Keratinocyte (primary cell): ENCODE data around the gene SCN2B. TPM values are rescaled to one million over a fixed set of nuclear protein-coding genes. Genes with fewer than 3 reads are reported as not detected.

ENCODE experiments used
- DNase-seq: peaks from one replicate; pipeline ENCODE4 v3.0.0-alpha.2; 2011; ENCODE audit warnings: low read depth, missing footprints, low spot score
- FAIRE-seq: peaks from 2 replicates; lab custom pipeline; 2011; peaks lifted over from hg19 to GRCh38; lab: Jason Lieb, UNC
- H2AFZ ChIP-seq: 2 replicates; pipeline ENCODE4 v1.6.0; 2012; ENCODE audit warnings: low read length, control low read depth, inconsistent platforms; ENCODE audit not compliant: control insufficient read depth
- H3K27ac ChIP-seq: 2 replicates; pipeline ENCODE4 v1.5.1; 2011; ENCODE audit warnings: low read length; ENCODE audit not compliant: control insufficient read depth, insufficient read depth
- H3K27me3 ChIP-seq: 3 replicates; pipeline ENCODE4 v1.6.0; 2011; ENCODE audit warnings: low read length; ENCODE audit not compliant: control insufficient read depth, insufficient read depth; ENCODE audit errors: extremely low read depth
- H3K36me3 ChIP-seq, 2 experiments: 2 replicates in 1 of 2; 3 replicates in 1 of 2; pipeline ENCODE4 v1.5.1; 2011; ENCODE audit warnings: low read length in 2 of 2, mild to moderate bottlenecking in 1 of 2; ENCODE audit not compliant: control insufficient read depth in 2 of 2, insufficient read depth in 2 of 2; ENCODE audit errors: extremely low read depth in 1 of 2
- H3K4me1 ChIP-seq: 3 replicates; pipeline ENCODE4 v1.5.1; 2011; ENCODE audit warnings: low read length; ENCODE audit not compliant: control insufficient read depth, insufficient read depth; ENCODE audit errors: extremely low read depth
- H3K4me2 ChIP-seq: 3 replicates; pipeline ENCODE4 v1.6.0; 2011; ENCODE audit warnings: low read depth, low read length; ENCODE audit not compliant: control insufficient read depth, insufficient read depth; ENCODE audit errors: extremely low read depth
- H3K4me3 ChIP-seq, 3 experiments: fragments of 200-600 bp in 1 of 3; sonication (generic) in 1 of 3; 2 replicates in 2 of 3; 3 replicates in 1 of 3; pipeline ENCODE4 v1.5.1; 2011 to 2016; ENCODE audit warnings: low read length in 3 of 3, mild to moderate bottlenecking in 3 of 3, control low read depth in 2 of 3, inconsistent platforms in 1 of 3, low read depth in 1 of 3, mixed read lengths in 1 of 3, mixed run types in 1 of 3, moderate library complexity in 1 of 3; ENCODE audit not compliant: control insufficient read depth in 2 of 3, insufficient read depth in 2 of 3; ENCODE audit errors: extremely low read depth in 1 of 3
- H3K79me2 ChIP-seq: 2 replicates; pipeline ENCODE4 v1.6.0; 2012; ENCODE audit warnings: low read length; ENCODE audit not compliant: control insufficient read depth, insufficient read depth
- H3K9ac ChIP-seq: 3 replicates; pipeline ENCODE4 v1.6.0; 2011; ENCODE audit warnings: low read length; ENCODE audit not compliant: control insufficient read depth, insufficient read depth; ENCODE audit errors: extremely low read depth
- H3K9me1 ChIP-seq: 3 replicates; pipeline ENCODE4 v1.6.0; 2011; ENCODE audit warnings: low read length; ENCODE audit not compliant: control insufficient read depth, insufficient read depth; ENCODE audit errors: extremely low read depth
- H3K9me3 ChIP-seq: 2 replicates; pipeline ENCODE4 v1.5.1; 2012; ENCODE audit warnings: low read depth, low read length; ENCODE audit not compliant: control insufficient read depth
- H4K20me1 ChIP-seq: 3 replicates; pipeline ENCODE4 v1.6.0; 2011; ENCODE audit warnings: low read length; ENCODE audit not compliant: control insufficient read depth, insufficient read depth; ENCODE audit errors: extremely low read depth
- EZH2 ChIP-seq: IDR thresholded peaks from one replicate; pipeline ENCODE4 v1.6.1; 2012; ENCODE audit warnings: inconsistent platforms, mild to moderate bottlenecking, low read length, moderate library complexity
- dilution Hi-C: fragments of 300-500 bp; cut with MboI; formaldehyde crosslinking; loops from one replicate; pipeline ENCODE4 v1.7.0; 2020; ENCODE audit warnings: low sequenced_read_pairs; ENCODE audit not compliant: extremely low pct_ligation_motif_present
- polyA plus RNA-seq, 5 experiments: library from polyadenylated mRNA; depleted of rRNA in 3 of 5; stranded (reverse) in 3 of 5; stranded (forward) in 1 of 5; unstranded in 1 of 5; fragments of >200 nt; gene quantifications; 1 replicate in 1 of 5; 2 replicates in 3 of 5; 3 replicates in 1 of 5; pipeline versions ENCODE4 v1.2.1 to v1.2.3, GENCODE V29; 2011 to 2012; ENCODE audit warnings: missing spikeins in 2 of 5, low read depth in 1 of 5, low replicate concordance in 1 of 5
- TF ChIP-seq, protein P1 (sequence below), 3 experiments: IDR thresholded peaks in 1 of 3; conservative IDR thresholded peaks in 1 of 3; optimal IDR thresholded peaks in 1 of 3; 2 replicates in 2 of 3; 3 replicates in 1 of 3; pipeline versions ENCODE3 to v1.5.1; 2011; ENCODE audit warnings: low read length in 3 of 3, mild to moderate bottlenecking in 3 of 3, moderate library complexity in 2 of 3, control low read depth in 1 of 3, inconsistent platforms in 1 of 3; ENCODE audit not compliant: insufficient read depth in 2 of 3; ENCODE audit errors: extremely low read depth in 1 of 3

SCN2B gene
- polyA plus RNA-seq, 1 donor (not counting 4 experiments of a cell fraction or from before 2014, with no cell fraction given): 0.56 TPM

DNA sequence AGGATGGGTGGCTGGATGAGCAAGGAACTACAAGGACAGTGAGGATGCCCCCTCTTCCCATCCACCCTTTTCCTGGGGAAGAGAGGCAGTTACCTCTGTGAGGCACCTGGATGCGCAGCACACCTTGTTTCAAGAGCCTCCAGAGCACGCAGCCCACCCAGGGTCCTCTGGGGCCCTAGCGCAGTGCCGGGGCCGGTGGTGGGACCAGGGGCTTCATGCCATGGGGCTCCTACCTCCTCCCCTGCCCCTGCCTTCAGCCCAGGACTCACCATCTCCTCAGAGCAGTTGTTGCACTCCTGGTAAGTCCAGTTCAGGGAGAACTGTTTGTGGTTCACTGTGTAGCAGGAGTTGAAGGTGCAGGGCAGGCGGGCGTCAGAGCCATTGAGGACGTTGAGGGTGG lies 8.1 kb downstream of the SCN2B start:
- Histone ChIP-seq H3K4me1 (peaks cover 11% of the 10 kb centered on the region), H3K9ac (no peak overlapping the region), H2AFZ (no peak overlapping the region), H3K36me3 (no peaks in the 10 kb centered on the region), H3K9me1 (no peaks in the 10 kb centered on the region), H3K27ac (no peak overlapping the region), H3K79me2 (no peaks in the 10 kb centered on the region), H3K9me3 (no peaks in the 10 kb centered on the region), H3K4me3 (no peak overlapping the region), H3K4me2 (no peak overlapping the region), H3K27me3 (no peaks in the 10 kb centered on the region), H4K20me1 (no peaks in the 10 kb centered on the region)
- dilution Hi-C loops: no loop called here
- FAIRE-seq (no peak), DNase-seq (no peak)
- TF ChIP-seq, protein P1, sequence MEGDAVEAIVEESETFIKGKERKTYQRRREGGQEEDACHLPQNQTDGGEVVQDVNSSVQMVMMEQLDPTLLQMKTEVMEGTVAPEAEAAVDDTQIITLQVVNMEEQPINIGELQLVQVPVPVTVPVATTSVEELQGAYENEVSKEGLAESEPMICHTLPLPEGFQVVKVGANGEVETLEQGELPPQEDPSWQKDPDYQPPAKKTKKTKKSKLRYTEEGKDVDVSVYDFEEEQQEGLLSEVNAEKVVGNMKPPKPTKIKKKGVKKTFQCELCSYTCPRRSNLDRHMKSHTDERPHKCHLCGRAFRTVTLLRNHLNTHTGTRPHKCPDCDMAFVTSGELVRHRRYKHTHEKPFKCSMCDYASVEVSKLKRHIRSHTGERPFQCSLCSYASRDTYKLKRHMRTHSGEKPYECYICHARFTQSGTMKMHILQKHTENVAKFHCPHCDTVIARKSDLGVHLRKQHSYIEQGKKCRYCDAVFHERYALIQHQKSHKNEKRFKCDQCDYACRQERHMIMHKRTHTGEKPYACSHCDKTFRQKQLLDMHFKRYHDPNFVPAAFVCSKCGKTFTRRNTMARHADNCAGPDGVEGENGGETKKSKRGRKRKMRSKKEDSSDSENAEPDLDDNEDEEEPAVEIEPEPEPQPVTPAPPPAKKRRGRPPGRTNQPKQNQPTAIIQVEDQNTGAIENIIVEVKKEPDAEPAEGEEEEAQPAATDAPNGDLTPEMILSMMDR (optimal IDR thresholded peaks at IDR 0.05 in 1 of 3, IDR thresholded peaks at IDR 0.05 in 1 of 3, conservative IDR thresholded peaks at IDR 0.05 in 1 of 3; ENCODE audit: extremely low read depth in 1 of 3, insufficient read depth in 2 of 3, low read length in 3 of 3): no peak
- no peak for TF ChIP-seq EZH2

DNA sequence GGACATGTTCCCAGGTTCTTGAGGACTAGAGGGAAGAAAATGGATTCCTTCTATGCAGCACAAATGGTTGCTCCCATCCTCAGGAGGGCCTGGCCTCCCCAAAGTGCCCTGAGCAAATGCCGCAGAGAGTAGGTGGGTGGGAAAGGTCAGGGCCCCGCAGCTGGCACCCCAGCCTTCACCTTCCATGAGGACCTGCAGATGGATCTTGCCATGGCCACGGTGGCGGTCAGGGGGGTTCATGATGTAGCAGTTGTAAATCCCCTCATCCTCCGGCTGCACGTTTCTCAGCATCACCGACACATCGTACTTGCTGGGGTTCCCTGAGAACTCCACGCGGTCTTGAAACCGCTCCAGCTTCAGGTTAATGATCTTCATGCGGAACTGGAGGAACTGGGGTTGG lies 8.5 kb downstream of the SCN2B start:
- H3K79me2 ChIP-seq: no peaks in the 10 kb centered on the region
- no peaks in the 10 kb centered on the region for H3K9me3 ChIP-seq
- FAIRE-seq: no peak
- no peaks in the 10 kb centered on the region for H4K20me1 ChIP-seq
- no peak overlapping the region for H3K4me2 ChIP-seq
- H3K27ac ChIP-seq: no peak overlapping the region
- H3K9me1 ChIP-seq: no peaks in the 10 kb centered on the region
- H3K9ac ChIP-seq: no peak overlapping the region
- dilution Hi-C loops: no loop called here
- TF ChIP-seq EZH2: no peak
- TF ChIP-seq, protein P1 (optimal IDR thresholded peaks at IDR 0.05 in 1 of 3, IDR thresholded peaks at IDR 0.05 in 1 of 3, conservative IDR thresholded peaks at IDR 0.05 in 1 of 3; ENCODE audit: extremely low read depth in 1 of 3, insufficient read depth in 2 of 3, low read length in 3 of 3): no peak
- H2AFZ ChIP-seq: no peak overlapping the region
- H3K36me3 ChIP-seq: no peaks in the 10 kb centered on the region
- no peaks in the 10 kb centered on the region for H3K27me3 ChIP-seq
- no peak for DNase-seq
- peaks cover 11% of the 10 kb centered on the region for H3K4me1 ChIP-seq
- no peak overlapping the region for H3K4me3 ChIP-seq
